K562 (cell line): ENCODE data around the gene ANKS1B. TPM values are rescaled to one million over a fixed set of nuclear protein-coding genes. Genes with fewer than 3 reads are reported as not detected.

Experiments
- ATAC-seq: fragments of 200-7000 bp; cut with Tn5 transposase; 3 replicates; pipeline ENCODE4 v1.9.1; 2020; ENCODE audit warnings: moderate library complexity
- BruUV-seq: library from RNA; stranded (reverse); fragments of 400-500 nt; replicated peaks from 2 replicates; lab custom pipeline; 2021; lab: Mats Ljungman, UMichigan
- CTCF ChIA-PET: fragments of 300-600 bp; formaldehyde crosslinking; extraction: SDS; loops from one replicate; lab custom pipeline; 2021; ENCODE audit warnings: low intra/inter-chr PET ratio; lab: Yijun Ruan, JAX
- POLR2A ChIA-PET: fragments of 300-600, 350-650 bp; sonication (Branson Sonifier 250); formaldehyde crosslinking; extraction: SDS; loops from one replicate; lab custom pipeline; 2021; ENCODE audit warnings: antibody characterized with exemption, inconsistent platforms; lab: Yijun Ruan, JAX
- DNase-seq, 4 experiments: peaks; one replicate each; pipeline versions ENCODE4 v3.0.0 to v3.0.0-alpha.2; 2011 to 2018; ENCODE audit warnings: low spot score in 3 of 4, mixed read lengths in 3 of 4; ENCODE audit errors: extremely low read depth in 1 of 4
- FAIRE-seq: peaks from 2 replicates; lab custom pipeline; 2011; peaks lifted over from hg19 to GRCh38; lab: Jason Lieb, UNC
- H2AFZ ChIP-seq: 2 replicates; pipeline ENCODE4 v1.6.0; 2011; ENCODE audit warnings: low read depth, low read length, control low read depth, inconsistent platforms
- H3K27ac ChIP-seq: fragments of 200-600 bp; 3 replicates; pipeline ENCODE4 v1.8.0; 2011; ENCODE audit warnings: low read depth, mild to moderate bottlenecking, control low read depth, inconsistent platforms, low read length, moderate library complexity, mixed read lengths; ENCODE audit errors: extremely low read depth
- H3K27me3 ChIP-seq, 2 experiments: fragments of 300-600 bp in 1 of 2; 2 replicates in 1 of 2; 3 replicates in 1 of 2; pipeline versions ENCODE4 v1.6.0 to v1.8.0; 2011; ENCODE audit warnings: inconsistent platforms in 2 of 2, low read length in 2 of 2, mild to moderate bottlenecking in 1 of 2, mixed read lengths in 1 of 2, moderate library complexity in 1 of 2; ENCODE audit not compliant: control insufficient read depth in 2 of 2, insufficient read depth in 2 of 2
- H3K36me3 ChIP-seq: fragments of 300-600 bp; 3 replicates; pipeline ENCODE4 v1.8.0; 2011; ENCODE audit warnings: mild to moderate bottlenecking, low read length, inconsistent platforms; ENCODE audit not compliant: control insufficient read depth, insufficient read depth
- H3K4me1 ChIP-seq, 2 experiments: fragments of 200-600 bp in 1 of 2; replicated peaks in 1 of 2; 2 replicates in 1 of 2; 3 replicates in 1 of 2; pipeline versions ENCODE4 v1.5.1 to v1.8.0; 2011; ENCODE audit warnings: inconsistent platforms in 2 of 2, low read length in 2 of 2, mild to moderate bottlenecking in 1 of 2, mixed read lengths in 1 of 2, moderate library complexity in 1 of 2; ENCODE audit not compliant: control insufficient read depth in 2 of 2, insufficient read depth in 2 of 2
- H3K4me2 ChIP-seq: 2 replicates; pipeline ENCODE4 v1.6.1; 2011; ENCODE audit warnings: low read length, control low read depth, inconsistent platforms, mixed read lengths; ENCODE audit not compliant: insufficient read depth
- H3K4me3 ChIP-seq: fragments of 200-600 bp; sonication (generic), shearing (Covaris generic); 2 replicates; pipeline ENCODE4 v1.5.1; 2016; ENCODE audit warnings: control low read depth, inconsistent platforms
- H3K79me2 ChIP-seq: fragments of 200-600 bp; 3 replicates; pipeline ENCODE4 v1.8.0; 2011; ENCODE audit warnings: low read length, inconsistent platforms; ENCODE audit not compliant: control insufficient read depth, insufficient read depth
- H3K9ac ChIP-seq, 2 experiments: 2 replicates each; pipeline versions ENCODE4 v1.6.0 to v1.6.1; 2011; ENCODE audit warnings: low read depth in 2 of 2, low read length in 2 of 2, control low read depth in 1 of 2, inconsistent platforms in 1 of 2, mild to moderate bottlenecking in 1 of 2, mixed read lengths in 1 of 2; ENCODE audit not compliant: insufficient read depth in 1 of 2
- H3K9me1 ChIP-seq: one replicate; pipeline ENCODE4 v1.6.0; 2011; ENCODE audit warnings: inconsistent platforms, mild to moderate bottlenecking, low read length, moderate library complexity; ENCODE audit not compliant: control insufficient read depth, insufficient read depth
- H3K9me3 ChIP-seq: replicated peaks from 2 replicates; pipeline ENCODE4 v1.5.1; 2011; ENCODE audit warnings: low read depth, low read length, inconsistent platforms; ENCODE audit not compliant: control insufficient read depth, insufficient read depth
- H4K20me1 ChIP-seq: replicated peaks from 2 replicates; pipeline ENCODE4 v1.6.1; 2011; ENCODE audit warnings: low read length, inconsistent platforms, mixed read lengths; ENCODE audit not compliant: control insufficient read depth, insufficient read depth
- FOXM1 ChIP-seq, 2 experiments: fragments of 450-650 bp in 1 of 2; sonication (generic) in 1 of 2; formaldehyde crosslinking in 1 of 2; IDR thresholded peaks; 2 replicates each; pipeline versions ENCODE4 v1.6.1 to v1.9.0; 2017 to 2022; ENCODE audit warnings: low read depth in 2 of 2, mild to moderate bottlenecking in 2 of 2, missing genetic modification reagents in 1 of 2, moderate library complexity in 1 of 2
- HNRNPL ChIP-seq: fragments of 200-400 bp; formaldehyde crosslinking; IDR thresholded peaks from 2 replicates; pipeline ENCODE4 v1.6.1; 2017; ENCODE audit warnings: low read depth, mild to moderate bottlenecking, low read length
- ILF3 ChIP-seq: fragments of 450-650 bp; IDR thresholded peaks from 2 replicates; pipeline ENCODE4 v1.6.1; 2018; ENCODE audit warnings: antibody characterized with exemption, mild to moderate bottlenecking, moderate library complexity, borderline replicate concordance
- IRF2 ChIP-seq: sonication (generic); formaldehyde crosslinking; IDR thresholded peaks from 2 replicates; pipeline ENCODE4 v1.8.1; 2022; ENCODE audit warnings: mild to moderate bottlenecking, missing genetic modification reagents
- MAZ ChIP-seq, 2 experiments: fragments of 450-650 bp in 1 of 2; sonication (generic) in 1 of 2; formaldehyde crosslinking; IDR thresholded peaks in 1 of 2; conservative IDR thresholded peaks in 1 of 2; 2 replicates each; pipeline versions ENCODE4 v1.4.0 to v1.5.0; 2020; ENCODE audit warnings: mild to moderate bottlenecking in 1 of 2, missing genetic modification reagents in 1 of 2
- MECOM ChIP-seq: fragments of 250-450 bp; sonication (Bioruptor Pico); IDR thresholded peaks from 2 replicates; pipeline ENCODE4 v1.8.0; 2022; ENCODE audit warnings: inconsistent platforms
- PTTG1 ChIP-seq: fragments of 450-650 bp; IDR thresholded peaks from 2 replicates; pipeline ENCODE4 v1.6.1; 2016; ENCODE audit warnings: low read depth, mild to moderate bottlenecking, missing genetic modification characterization, missing compliant biosample characterization
- ZNF224 ChIP-seq: sonication (generic); formaldehyde crosslinking; IDR thresholded peaks from 2 replicates; pipeline ENCODE4 v1.8.0; 2022; ENCODE audit warnings: mild to moderate bottlenecking, missing genetic modification reagents
- ZNF586 ChIP-seq: fragments of 450-650 bp; formaldehyde crosslinking; conservative IDR thresholded peaks from 2 replicates; pipeline ENCODE4 v1.4.0; 2020; ENCODE audit warnings: mild to moderate bottlenecking, moderate library complexity
- ZNF76 ChIP-seq: fragments of 250-450 bp; sonication (Bioruptor Pico); IDR thresholded peaks from 2 replicates; pipeline ENCODE4 v1.4.0; 2020; ENCODE audit warnings: mild to moderate bottlenecking, moderate library complexity, borderline replicate concordance
- in situ Hi-C: fragments of 300-500 bp; cut with MboI; formaldehyde crosslinking; loops from 4 replicates; pipeline ENCODE4 v1.15.0; 2018; ENCODE audit warnings: inconsistent platforms, mixed read lengths
- intact Hi-C: fragments of 100-400 bp; cut with micrococcal nuclease; formaldehyde crosslinking; loops from 2 replicates; pipeline ENCODE4 v1.14.2; 2022
- polyA plus RNA-seq, 8 experiments: library from polyadenylated mRNA; depleted of rRNA in 4 of 8; stranded (reverse) in 5 of 8; unstranded in 3 of 8; fragments of >200 nt; fragmentation: Nextera tagmentation in 2 of 8; fragmentation: Illumina TruSeq in 1 of 8; extraction: Ambion mirVana in 2 of 8; extraction: Trizol in 1 of 8; gene quantifications; 2 replicates each; pipeline versions ENCODE4 v1.2.1 to v1.2.3, GENCODE V29; 2011 to 2014; ENCODE audit warnings: inconsistent platforms in 1 of 8, missing spikeins in 1 of 8
- total RNA-seq, 7 experiments: library from RNA; depleted of rRNA in 6 of 7; stranded (reverse); fragments of >200 nt in 6 of 7; fragmentation: Illumina TruSeq in 2 of 7; extraction: Trizol in 2 of 7; gene quantifications; 2 replicates each; pipeline versions ENCODE4 v1.2.1 to v1.2.3, GENCODE V29; 2011 to 2021; ENCODE audit warnings: low replicate concordance in 1 of 7

The ANKS1B gene
- total and polyA plus RNA-seq, 9 of the 15 experiments (the other 6 are each of a cell fraction or from before 2014, with no cell fraction given), result 0.04 to 0.47 (median 0.28) TPM; not detected in 4

GRCh38 chr12:99436584-99436983, 548.2 kb downstream of the ANKS1B start:
- ChIA-PET CTCF (no interaction called here), POLR2A (no interaction called here)
- Histone ChIP-seq H3K4me3 (no peak overlapping the region), H3K9me1 (no peaks in the 10 kb centered on the region), H3K4me1 (no peaks in the 10 kb centered on the region), H2AFZ (no peak overlapping the region), H4K20me1 (no peaks in the 10 kb centered on the region), H3K79me2 (no peaks in the 10 kb centered on the region), H3K27ac (no peak overlapping the region), H3K36me3 (no peaks in the 10 kb centered on the region), H3K9ac (no peak overlapping the region), H3K9me3 (no peaks in the 10 kb centered on the region), H3K4me2 (no peak overlapping the region), H3K27me3 (no peaks in the 10 kb centered on the region)
- TF ChIP-seq ZNF586 (CRISPR knock-in tag) (no peak), ZNF76 (no peak), ZNF224 (CRISPR knock-in tag) (no peak), HNRNPL (no peak), MAZ (CRISPR knock-in tag; conservative IDR thresholded peaks at IDR 0.05 in 1 of 2, IDR thresholded peaks at IDR 0.05 in 1 of 2) (no peak), ILF3 (no peak), FOXM1 (IDR thresholded peaks at IDR 0.05; ENCODE audit: low read depth) (no peak), FOXM1 (CRISPR knock-in tag; IDR thresholded peaks at IDR 0.05; ENCODE audit: low read depth) (no peak), IRF2 (CRISPR knock-in tag) (no peak), PTTG1 (tag) (no peak), MECOM (CRISPR knock-in tag) (no peak)
- ATAC-seq, result no peak
- no peak for DNase-seq
- no peak for FAIRE-seq
- BruUV-seq, result no TSS peak
- intact Hi-C loops, result no loop called here
- in situ Hi-C loops, result no loop called here
